GM03348 (cell line): Measurements from ENCODE around the gene RAC3.

ENCODE experiments used
- DNase-seq: peaks from one replicate; pipeline ENCODE4 v3.0.0; 2012; ENCODE audit warnings: low spot score

Gene RAC3

GRCh38 chr17:82055965-82056728 is 24.7 kb downstream of the RAC3 start:
- no peak for DNase-seq

DNA sequence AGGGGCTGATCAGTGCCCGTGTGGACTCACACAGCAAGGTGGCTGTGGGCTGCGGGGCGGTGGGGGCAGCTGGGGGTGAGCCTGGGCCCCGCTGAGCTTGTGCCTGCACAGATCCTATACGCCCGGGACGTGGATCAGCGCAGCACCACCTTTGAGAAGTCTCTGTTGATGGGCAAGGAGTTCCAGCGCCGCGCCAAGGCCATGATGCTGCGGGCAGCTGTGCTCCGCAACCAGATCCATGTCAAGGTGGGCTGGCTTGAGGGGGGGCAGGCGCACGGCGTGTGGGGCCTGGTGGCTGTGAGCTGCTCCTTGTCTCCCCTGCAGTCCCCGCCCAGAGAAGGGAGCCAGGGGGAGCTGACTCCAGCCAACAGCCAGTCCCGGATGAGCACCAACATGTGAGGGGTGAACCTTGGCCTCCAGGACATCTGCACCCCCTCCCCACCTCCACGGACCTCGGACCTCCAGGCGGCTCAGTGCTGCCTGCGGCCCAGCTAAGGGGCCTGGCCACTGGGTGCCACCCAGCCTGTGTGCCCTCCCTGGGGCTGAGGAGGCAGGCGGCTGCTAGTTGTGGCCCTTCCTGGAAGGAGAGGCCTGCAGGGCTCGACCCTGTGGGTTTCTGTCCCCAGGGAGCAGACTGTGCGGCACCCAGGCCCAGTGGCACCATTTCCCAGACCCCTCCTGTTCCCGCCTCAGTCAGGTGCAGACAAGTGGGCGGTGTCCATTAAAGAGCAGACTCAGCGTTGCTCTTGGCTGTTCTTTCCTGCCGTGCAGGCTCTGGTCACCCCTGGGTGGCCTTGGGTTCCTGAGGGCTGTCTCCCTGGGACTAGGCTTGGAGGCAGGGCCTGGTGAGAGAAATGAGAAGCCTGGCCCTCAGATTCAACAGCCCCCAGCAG is 25.5 kb downstream of the RAC3 start:
- DNase-seq: no peak

DNA sequence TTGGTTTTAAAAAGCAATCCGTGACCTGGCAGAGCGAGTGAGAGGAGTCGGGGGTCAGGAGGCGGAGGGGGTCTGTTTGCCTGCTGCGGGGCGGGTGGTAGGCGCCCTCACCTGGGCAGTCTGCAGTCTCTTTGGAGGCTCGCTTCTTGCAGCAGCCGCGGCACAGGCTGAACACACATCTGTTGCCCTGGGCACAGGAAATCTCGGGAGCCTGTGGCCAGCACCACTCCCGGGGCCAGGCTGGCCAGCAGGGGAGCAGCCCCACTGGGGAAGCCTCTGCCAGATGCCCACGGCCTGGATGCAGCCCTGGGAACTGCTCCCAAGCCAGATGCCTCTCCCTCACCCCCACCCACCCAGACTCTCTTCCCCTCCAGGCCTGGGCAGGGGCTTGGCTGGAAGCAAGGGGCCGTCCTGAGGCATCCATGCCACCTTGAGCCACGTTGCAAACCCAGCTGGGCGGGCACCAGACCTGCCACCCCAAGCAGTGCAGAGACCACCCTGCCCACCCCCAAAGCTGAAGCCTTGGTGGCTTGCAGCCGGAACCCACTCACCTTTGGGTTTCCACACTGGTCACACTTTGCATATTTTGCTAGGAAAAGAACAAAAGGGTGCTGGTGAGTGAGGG is 26.9 kb downstream of the RAC3 start:
- no peak for DNase-seq

- no peak for DNase-seq
These were observed 27.4 kb downstream of the RAC3 start for GRCh38 chr17:82058855-82059249.

DNA sequence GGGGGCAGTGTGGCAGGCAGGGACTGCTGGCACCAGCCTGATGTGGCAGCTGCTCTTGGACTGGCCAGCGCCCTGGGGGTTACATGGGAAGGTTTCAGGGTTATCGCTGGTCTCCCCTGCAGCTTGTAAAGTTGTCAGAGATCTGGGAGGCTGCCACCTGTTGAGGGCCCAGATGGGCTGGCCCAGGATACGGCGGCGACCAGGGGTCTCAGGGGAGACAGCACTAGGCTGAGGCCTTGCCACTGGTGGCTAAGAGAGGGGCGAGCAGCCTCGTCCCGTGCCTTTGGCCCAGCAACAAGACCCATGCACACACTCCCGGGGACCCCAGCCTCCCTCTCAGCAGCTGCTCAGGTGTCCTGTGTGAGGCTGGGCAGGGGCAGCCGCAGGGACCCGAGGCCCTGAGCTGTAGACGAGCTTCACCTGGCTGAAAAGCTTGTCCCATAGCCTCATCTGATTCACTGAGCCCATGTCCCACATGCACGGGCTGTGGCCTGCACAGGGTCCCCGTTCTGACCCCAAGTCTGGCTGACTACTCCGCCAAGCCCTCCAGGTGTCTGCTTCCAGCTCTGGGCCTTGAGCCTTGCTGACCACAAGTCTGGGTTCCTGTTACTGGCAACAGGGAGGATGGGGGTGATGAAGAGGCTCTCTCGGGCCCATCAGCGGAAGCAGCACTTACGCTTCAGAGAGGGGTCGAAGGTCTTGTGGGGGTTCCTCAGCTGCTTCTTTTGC is 28.0 kb downstream of the RAC3 start:
- no peak for DNase-seq

DNA sequence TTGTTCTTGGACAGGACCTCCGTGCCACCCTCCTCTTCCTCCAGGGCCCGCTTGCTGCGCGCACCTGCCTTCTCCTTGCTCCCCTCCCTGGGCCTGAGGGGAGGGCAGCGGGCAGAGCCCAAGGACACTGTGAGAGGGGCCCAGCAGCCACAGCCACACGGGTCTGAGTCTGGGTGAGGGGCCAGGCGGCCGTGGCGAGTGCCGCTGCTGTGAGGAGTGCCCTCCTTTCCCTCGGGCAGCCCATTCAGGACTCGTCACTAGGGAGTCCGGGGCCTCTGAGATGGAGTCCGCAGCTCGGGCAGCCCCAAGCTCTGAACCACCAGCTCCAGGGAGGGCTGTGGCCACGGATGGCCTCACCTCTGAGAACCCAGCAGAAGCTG is 28.5 kb downstream of the RAC3 start:
- no peak for DNase-seq

- DNase-seq: no peak
These were observed 29.1 kb downstream of the RAC3 start for GRCh38 chr17:82060614-82061013.

GRCh38 chr17:82061047-82061925 is 29.8 kb downstream of the RAC3 start:
- DNase-seq: no peak

GRCh38 chr17:82062076-82062983 is 30.9 kb downstream of the RAC3 start:
- DNase-seq: no peak

- no peak for DNase-seq
These were observed 31.5 kb downstream of the RAC3 start for GRCh38 chr17:82062984-82063368.

DNA sequence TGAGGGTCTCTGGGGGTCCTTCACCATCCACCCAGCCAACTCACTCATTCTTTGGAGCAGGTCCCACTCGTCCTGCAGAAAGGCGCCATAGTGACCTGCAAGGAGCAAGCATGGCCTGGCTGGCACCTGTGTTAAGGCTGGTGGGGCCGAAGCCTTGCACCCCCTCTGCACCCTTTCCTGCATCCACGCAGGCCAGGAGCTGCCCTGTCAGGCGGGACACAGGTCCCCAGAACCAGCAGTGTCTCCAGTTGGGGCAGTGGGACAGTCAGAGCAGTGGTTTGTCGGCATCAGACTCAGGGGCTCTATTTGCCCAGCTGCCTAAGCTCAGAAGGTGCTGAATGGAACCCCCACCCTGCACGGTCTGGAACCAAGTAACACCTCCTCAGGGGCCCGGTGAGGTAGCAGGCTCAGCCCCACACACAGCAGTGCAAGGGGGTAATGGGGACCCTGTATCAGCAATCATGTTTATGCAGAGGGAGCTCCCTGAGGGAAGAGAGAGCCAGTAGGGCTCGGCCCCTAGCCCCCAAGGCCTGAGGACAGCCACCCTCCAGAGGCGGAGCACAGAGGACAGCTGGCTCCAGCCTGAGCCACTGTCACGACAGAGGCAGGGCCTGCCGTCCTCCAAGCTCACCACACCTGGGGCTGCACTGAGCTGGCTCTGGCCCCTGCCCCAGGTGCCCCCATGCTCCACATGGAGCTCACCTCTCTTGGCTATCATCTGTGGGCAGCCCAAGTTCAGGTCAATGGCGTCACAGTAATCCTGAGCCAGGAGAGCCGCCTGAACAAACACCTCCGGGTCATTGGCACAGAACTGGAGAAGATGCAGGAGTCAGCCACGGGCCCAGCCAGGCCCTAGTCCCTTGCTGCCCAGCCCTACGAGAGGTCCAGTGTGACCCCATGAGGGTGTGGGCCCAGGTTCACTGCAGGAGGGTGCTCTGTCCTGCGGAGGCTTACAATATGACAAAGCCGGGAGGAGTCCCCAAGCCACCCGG is 32.2 kb downstream of the RAC3 start:
- no peak for DNase-seq

GRCh38 chr17:82064433-82065192 is 33.1 kb downstream of the RAC3 start:
- no peak for DNase-seq

GRCh38 chr17:82065193-82065637 is 33.7 kb downstream of the RAC3 start:
- peak; percentile 27 for DNase-seq

- peak; percentile 94 for DNase-seq
These were observed 34.3 kb downstream of the RAC3 start, which contains the start of gene DUS1L for GRCh38 chr17:82065638-82066303. Gene DUS1L, minus strand, starts transcription at chr17:82065804. Its CDS starts 745 bp downstream, at chr17:82065059.

GRCh38 chr17:82070611-82071010 is 39.1 kb downstream of the RAC3 start:
- no peak for DNase-seq

DNA sequence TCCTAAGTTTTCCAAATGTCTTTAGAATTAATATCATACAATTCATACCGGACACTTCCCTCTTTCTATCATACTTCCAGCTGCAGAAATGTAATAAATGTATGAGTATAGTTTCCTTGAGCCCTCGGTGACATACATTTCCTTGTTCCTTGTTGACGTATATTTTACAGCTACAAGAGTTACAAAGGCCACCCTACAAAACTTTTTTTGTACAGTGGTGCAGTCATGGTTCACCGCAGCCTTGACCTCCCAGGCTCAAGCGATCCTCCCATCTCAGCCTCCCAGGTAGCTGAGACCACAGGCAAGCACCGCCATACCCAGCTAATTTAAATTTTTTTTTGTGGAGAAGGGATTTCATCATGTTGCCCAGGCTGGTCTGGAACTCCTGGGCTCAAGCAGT is 41.3 kb downstream of the RAC3 start:
- DNase-seq: no peak

GRCh38 chr17:82073446-82073845 is 42.0 kb downstream of the RAC3 start:
- DNase-seq: no peak
